Liver (tissue), 9 donors: ENCODE measurements around the gene PROS1. TPM values are rescaled to one million over a fixed set of nuclear protein-coding genes. Genes with fewer than 3 reads are reported as not detected.
A peak's percentile ranks its signal among the peaks of the same experiment; 100 is the strongest.

ENCODE experiments used
- DNase-seq: peaks from one replicate; pipeline ENCODE4 v3.0.0-alpha.2; 2017; ENCODE audit warnings: low spot score
- H3K27ac ChIP-seq, 2 donors: one replicate each; pipeline ENCODE4 v1.7.0; 2013; ENCODE audit warnings: inconsistent platforms in 2 of 2, low read length in 2 of 2, control low read depth in 1 of 2, low read depth in 1 of 2, mild to moderate bottlenecking in 1 of 2
- H3K27me3 ChIP-seq, 4 donors: one replicate each; pipeline versions ENCODE4 v1.6.1 to v1.7.0; 2013; ENCODE audit warnings: low read length in 3 of 4, inconsistent platforms in 1 of 4, mild to moderate bottlenecking in 1 of 4, moderate library complexity in 1 of 4; ENCODE audit not compliant: control insufficient read depth in 4 of 4, insufficient read depth in 4 of 4
- H3K36me3 ChIP-seq, 4 donors: one replicate each; pipeline versions ENCODE4 v1.6.1 to v1.7.0; 2013; ENCODE audit warnings: low read length in 3 of 4, mild to moderate bottlenecking in 3 of 4, low read depth in 1 of 4, moderate library complexity in 1 of 4; ENCODE audit not compliant: control insufficient read depth in 4 of 4, insufficient read depth in 3 of 4
- H3K4me1 ChIP-seq, 4 donors: one replicate each; pipeline versions ENCODE4 v1.6.1 to v1.7.0; 2013; ENCODE audit warnings: low read length in 3 of 4, mild to moderate bottlenecking in 3 of 4, moderate library complexity in 1 of 4; ENCODE audit not compliant: control insufficient read depth in 4 of 4, insufficient read depth in 4 of 4
- H3K4me3 ChIP-seq, 3 donors: one replicate each; pipeline versions ENCODE4 v1.6.1 to v1.7.0; 2013; ENCODE audit warnings: low read length in 3 of 3, control low read depth in 1 of 3, low read depth in 1 of 3, mild to moderate bottlenecking in 1 of 3
- H3K9ac ChIP-seq, 2 donors: one replicate each; pipeline ENCODE4 v1.7.0; 2013; ENCODE audit warnings: low read length in 2 of 2, mild to moderate bottlenecking in 2 of 2, moderate library complexity in 2 of 2, control low read depth in 1 of 2, low read depth in 1 of 2
- H3K9me3 ChIP-seq, 4 donors: one replicate each; pipeline versions ENCODE4 v1.6.1 to v1.7.0; 2013; ENCODE audit warnings: low read length in 3 of 4; ENCODE audit not compliant: control insufficient read depth in 4 of 4
- ATF3 ChIP-seq: IDR thresholded peaks from 2 replicates; pipeline ENCODE4 v1.6.1; 2016; ENCODE audit warnings: antibody characterized with exemption
- CTCF ChIP-seq: fragments of 150-350 bp; IDR thresholded peaks from 2 replicates; pipeline ENCODE4 v1.5.1; 2017; ENCODE audit warnings: improper control_type of control experiment, low read depth, low read length; ENCODE audit not compliant: missing input control
- EGR1 ChIP-seq, 2 donors: IDR thresholded peaks; 2 replicates each; pipeline ENCODE4 v1.6.1; 2016 to 2018; ENCODE audit warnings: antibody characterized with exemption in 2 of 2, low read depth in 2 of 2
- FOXA1 ChIP-seq: IDR thresholded peaks from 2 replicates; pipeline ENCODE4 v1.6.1; 2016; ENCODE audit warnings: antibody characterized with exemption
- FOXA2 ChIP-seq: IDR thresholded peaks from 2 replicates; pipeline ENCODE4 v1.6.1; 2016; ENCODE audit warnings: antibody characterized with exemption
- GABPA ChIP-seq, 2 donors: IDR thresholded peaks in 1 of 2; conservative IDR thresholded peaks in 1 of 2; 2 replicates each; pipeline ENCODE4 v1.6.1; 2016; ENCODE audit warnings: antibody characterized with exemption in 2 of 2, mild to moderate bottlenecking in 1 of 2, moderate library complexity in 1 of 2
- HNF4A ChIP-seq, 2 donors: conservative IDR thresholded peaks; 2 replicates each; pipeline ENCODE4 v1.6.1; 2016; ENCODE audit warnings: antibody characterized with exemption in 2 of 2, mild to moderate bottlenecking in 2 of 2
- HNF4G ChIP-seq: IDR thresholded peaks from 2 replicates; pipeline ENCODE4 v1.6.1; 2016; ENCODE audit warnings: antibody characterized with exemption
- JUND ChIP-seq, 2 donors: IDR thresholded peaks; 2 replicates each; pipeline ENCODE4 v1.6.1; 2016; ENCODE audit warnings: antibody characterized with exemption in 2 of 2
- NR2F2 ChIP-seq: IDR thresholded peaks from 2 replicates; pipeline ENCODE4 v1.6.1; 2016; ENCODE audit warnings: antibody characterized with exemption
- RAD21 ChIP-seq, 2 donors: IDR thresholded peaks; 2 replicates each; pipeline ENCODE4 v1.6.1; 2016; ENCODE audit warnings: antibody characterized with exemption in 2 of 2, mild to moderate bottlenecking in 2 of 2
- RXRA ChIP-seq, 2 donors: IDR thresholded peaks; 2 replicates each; pipeline ENCODE4 v1.6.1; 2017 to 2018; ENCODE audit warnings: antibody characterized with exemption in 2 of 2, mild to moderate bottlenecking in 1 of 2
- SP1 ChIP-seq: IDR thresholded peaks from 2 replicates; pipeline ENCODE4 v1.6.1; 2018; ENCODE audit warnings: antibody characterized with exemption, mild to moderate bottlenecking
- TAF1 ChIP-seq: conservative IDR thresholded peaks from 2 replicates; pipeline ENCODE4 v1.6.1; 2016; ENCODE audit warnings: antibody characterized with exemption, mild to moderate bottlenecking
- YY1 ChIP-seq: IDR thresholded peaks from 2 replicates; pipeline ENCODE4 v1.6.1; 2016; ENCODE audit warnings: antibody characterized with exemption, mild to moderate bottlenecking
- WGBS: extraction: QIAGEN DNeasy Blood & Tissue Kit; methylation state at CpG from one replicate; pipeline ENCODE4 v1.1.7; 2013; 5-methylcytosine and 5-hydroxymethylcytosine counted together
- polyA plus RNA-seq, 2 donors: library from polyadenylated mRNA; stranded (reverse) in 1 of 2; unstranded in 1 of 2; fragments of 200-250 nt in 1 of 2; fragments of >200 nt in 1 of 2; fragmentation: Nextera tagmentation in 1 of 2; extraction: Ambion mirVana in 1 of 2; gene quantifications; one replicate each; pipeline versions ENCODE4 v1.2.1 to v1.2.3, GENCODE V29; 2013 to 2015
- total RNA-seq, 2 donors: library from RNA; depleted of rRNA; stranded (reverse); fragments of >200 nt; gene quantifications; one replicate each; pipeline ENCODE4 v1.2.3, GENCODE V29; 2014
- TF ChIP-seq, protein P1 (sequence below): IDR thresholded peaks from 2 replicates; pipeline ENCODE4 v1.6.1; 2016; ENCODE audit warnings: antibody characterized with exemption
- TF ChIP-seq, protein P2 (sequence below): IDR thresholded peaks from 2 replicates; pipeline ENCODE4 v1.6.1; 2016; ENCODE audit warnings: antibody characterized with exemption
- TF ChIP-seq, protein P3 (sequence below): IDR thresholded peaks from 2 replicates; pipeline ENCODE4 v1.6.1; 2016; ENCODE audit warnings: antibody characterized with exemption, mild to moderate bottlenecking
- donor health status: healthy.
- donor health status: healthy.
- donor health status: healthy.
- donor health status: healthy.
- donor health status: healthy.

The PROS1 gene
- 100 to 1,000 TPM; 123 to 252 TPM for total RNA-seq
- 100 to 1,000 TPM in 1 of 2 donors, 10 to 100 TPM in 1; 88.9 to 162 TPM for polyA plus RNA-seq

DNA sequence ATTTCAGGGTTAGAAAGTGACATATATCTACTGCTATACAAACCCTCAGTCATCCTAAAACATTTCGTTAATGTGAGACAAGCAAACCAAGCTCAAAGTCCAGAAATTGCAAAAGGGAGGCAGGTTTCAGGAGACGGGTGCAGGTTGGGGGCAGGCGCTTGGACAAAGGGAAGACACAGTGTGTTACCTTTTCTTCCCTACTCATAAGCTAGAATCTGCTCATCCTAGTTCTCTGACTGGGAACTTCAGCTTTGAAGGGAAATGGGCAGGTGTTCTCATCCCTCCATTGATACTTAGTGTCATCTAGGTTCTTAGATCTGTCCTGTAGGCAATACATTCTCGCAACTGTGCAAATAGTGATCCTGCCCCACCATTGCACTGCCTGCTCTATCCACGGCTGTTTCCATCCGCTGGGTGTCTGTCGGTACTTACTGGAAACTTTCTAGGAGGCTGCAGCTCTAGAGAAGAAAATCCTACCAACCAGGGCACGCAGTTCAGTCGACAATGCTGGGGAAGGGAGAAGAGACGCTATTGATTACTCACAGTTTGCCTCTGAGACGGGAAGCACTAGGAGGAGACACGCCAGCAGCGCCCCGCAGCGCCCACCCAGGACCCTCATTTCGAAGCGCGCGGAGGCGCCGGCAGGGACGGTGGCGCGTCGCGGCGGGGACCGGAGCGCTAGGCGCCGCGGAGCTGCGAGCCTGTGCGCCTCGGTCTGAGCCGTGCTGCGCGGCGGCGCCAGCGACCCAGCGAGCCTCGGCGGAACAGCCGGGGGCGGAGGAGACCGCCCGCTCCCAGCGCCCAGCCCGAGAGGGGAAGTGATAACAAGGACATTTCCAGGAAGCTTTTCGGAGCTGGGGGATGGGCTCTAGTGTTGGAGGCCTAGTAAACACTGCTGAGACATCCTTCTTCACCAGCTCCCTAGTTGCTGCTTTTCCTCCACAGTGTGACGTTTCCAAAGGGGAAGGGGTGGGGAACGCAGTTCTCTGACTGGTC is at the start of gene PROS1:
Gene PROS1, minus strand, starts transcription at position 766 of the 996 bp plus-strand sequence. Its CDS starts 147 bp downstream, at position 619.
- H3K36me3 ChIP-seq = peaks cover 0 to under 1% (median 0%) of the 10 kb centered on the region in 4 donors
- under 1% methylated on average over 53 of the region's 53 CpGs for WGBS

More for the DNA sequence above, at the start of gene PROS1:
- peak; percentile 77 for DNase-seq
- no peaks in the 10 kb centered on the region for H3K27me3 ChIP-seq
- H3K9me3 ChIP-seq = no peaks in the 10 kb centered on the region
- H3K4me1 ChIP-seq = peaks cover 1 to 11% (median 3%) of the 10 kb centered on the region in 4 donors
- H3K9ac ChIP-seq = peak within 1 kb of the TSS; percentile 86 to 88
- TF ChIP-seq, protein P1, sequence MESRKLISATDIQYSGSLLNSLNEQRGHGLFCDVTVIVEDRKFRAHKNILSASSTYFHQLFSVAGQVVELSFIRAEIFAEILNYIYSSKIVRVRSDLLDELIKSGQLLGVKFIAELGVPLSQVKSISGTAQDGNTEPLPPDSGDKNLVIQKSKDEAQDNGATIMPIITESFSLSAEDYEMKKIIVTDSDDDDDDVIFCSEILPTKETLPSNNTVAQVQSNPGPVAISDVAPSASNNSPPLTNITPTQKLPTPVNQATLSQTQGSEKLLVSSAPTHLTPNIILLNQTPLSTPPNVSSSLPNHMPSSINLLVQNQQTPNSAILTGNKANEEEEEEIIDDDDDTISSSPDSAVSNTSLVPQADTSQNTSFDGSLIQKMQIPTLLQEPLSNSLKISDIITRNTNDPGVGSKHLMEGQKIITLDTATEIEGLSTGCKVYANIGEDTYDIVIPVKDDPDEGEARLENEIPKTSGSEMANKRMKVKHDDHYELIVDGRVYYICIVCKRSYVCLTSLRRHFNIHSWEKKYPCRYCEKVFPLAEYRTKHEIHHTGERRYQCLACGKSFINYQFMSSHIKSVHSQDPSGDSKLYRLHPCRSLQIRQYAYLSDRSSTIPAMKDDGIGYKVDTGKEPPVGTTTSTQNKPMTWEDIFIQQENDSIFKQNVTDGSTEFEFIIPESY = no peak
- TF ChIP-seq RAD21 (IDR thresholded peaks at IDR 0.05) (peak; percentile 41 to 55), GABPA (IDR thresholded peaks at IDR 0.05 in 1 of 2, conservative IDR thresholded peaks at IDR 0.05 in 1 of 2) (peak in 1 of 2 donors; percentile 24), CTCF (no peak), RXRA (IDR thresholded peaks at IDR 0.05) (peak; percentile 41 to 53), TAF1 (peak; percentile 24), ATF3 (peak; percentile 36), NR2F2 (no peak), HNF4G (peak; percentile 84), SP1 (peak; percentile 89), HNF4A (conservative IDR thresholded peaks at IDR 0.05) (peak; percentile 93 to 96), EGR1 (IDR thresholded peaks at IDR 0.05; ENCODE audit: low read depth in 2 of 2) (peak; percentile 39 to 89), FOXA2 (no peak), JUND (IDR thresholded peaks at IDR 0.05) (no peak), YY1 (peak; percentile 80), FOXA1 (no peak)
- TF ChIP-seq, protein P2, sequence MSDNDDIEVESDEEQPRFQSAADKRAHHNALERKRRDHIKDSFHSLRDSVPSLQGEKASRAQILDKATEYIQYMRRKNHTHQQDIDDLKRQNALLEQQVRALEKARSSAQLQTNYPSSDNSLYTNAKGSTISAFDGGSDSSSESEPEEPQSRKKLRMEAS = peak; percentile 73
- TF ChIP-seq, protein P3, sequence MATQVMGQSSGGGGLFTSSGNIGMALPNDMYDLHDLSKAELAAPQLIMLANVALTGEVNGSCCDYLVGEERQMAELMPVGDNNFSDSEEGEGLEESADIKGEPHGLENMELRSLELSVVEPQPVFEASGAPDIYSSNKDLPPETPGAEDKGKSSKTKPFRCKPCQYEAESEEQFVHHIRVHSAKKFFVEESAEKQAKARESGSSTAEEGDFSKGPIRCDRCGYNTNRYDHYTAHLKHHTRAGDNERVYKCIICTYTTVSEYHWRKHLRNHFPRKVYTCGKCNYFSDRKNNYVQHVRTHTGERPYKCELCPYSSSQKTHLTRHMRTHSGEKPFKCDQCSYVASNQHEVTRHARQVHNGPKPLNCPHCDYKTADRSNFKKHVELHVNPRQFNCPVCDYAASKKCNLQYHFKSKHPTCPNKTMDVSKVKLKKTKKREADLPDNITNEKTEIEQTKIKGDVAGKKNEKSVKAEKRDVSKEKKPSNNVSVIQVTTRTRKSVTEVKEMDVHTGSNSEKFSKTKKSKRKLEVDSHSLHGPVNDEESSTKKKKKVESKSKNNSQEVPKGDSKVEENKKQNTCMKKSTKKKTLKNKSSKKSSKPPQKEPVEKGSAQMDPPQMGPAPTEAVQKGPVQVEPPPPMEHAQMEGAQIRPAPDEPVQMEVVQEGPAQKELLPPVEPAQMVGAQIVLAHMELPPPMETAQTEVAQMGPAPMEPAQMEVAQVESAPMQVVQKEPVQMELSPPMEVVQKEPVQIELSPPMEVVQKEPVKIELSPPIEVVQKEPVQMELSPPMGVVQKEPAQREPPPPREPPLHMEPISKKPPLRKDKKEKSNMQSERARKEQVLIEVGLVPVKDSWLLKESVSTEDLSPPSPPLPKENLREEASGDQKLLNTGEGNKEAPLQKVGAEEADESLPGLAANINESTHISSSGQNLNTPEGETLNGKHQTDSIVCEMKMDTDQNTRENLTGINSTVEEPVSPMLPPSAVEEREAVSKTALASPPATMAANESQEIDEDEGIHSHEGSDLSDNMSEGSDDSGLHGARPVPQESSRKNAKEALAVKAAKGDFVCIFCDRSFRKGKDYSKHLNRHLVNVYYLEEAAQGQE = peak; percentile 20
- H3K27ac ChIP-seq = peak within 1 kb of the TSS; percentile 89 to 96
- peak within 1 kb of the TSS; percentile 54 to 98 (median 92) for H3K4me3 ChIP-seq
